AG04450 (cell line): Measurements from ENCODE around the gene CCDC69. TPM values are rescaled to one million over a fixed set of nuclear protein-coding genes. Genes with fewer than 3 reads are reported as not detected.

ENCODE experiments used
- CTCF ChIA-PET: fragments of 300-600, 350-600 bp; formaldehyde crosslinking; extraction: SDS; loops from one replicate; lab custom pipeline; 2022; ENCODE audit warnings: antibody characterized with exemption, inconsistent platforms; lab: Charles Lee
- POLR2A ChIA-PET: fragments of 350-600 bp; formaldehyde crosslinking; extraction: SDS; loops from one replicate; lab custom pipeline; 2021; ENCODE audit warnings: antibody characterized with exemption, inconsistent platforms; lab: Yijun Ruan, JAX
- DNase-seq: peaks from one replicate; pipeline ENCODE4 v3.0.0-alpha.2; 2011; ENCODE audit warnings: low read depth, low spot score
- H3K27ac ChIP-seq: one replicate; pipeline ENCODE4 v1.5.1; 2012; ENCODE audit warnings: low read depth, low read length, control low read depth
- H3K27me3 ChIP-seq: one replicate; pipeline ENCODE4 v1.6.0; 2012; ENCODE audit warnings: low read length; ENCODE audit not compliant: control insufficient read depth, insufficient read depth
- H3K4me3 ChIP-seq: 2 replicates; pipeline ENCODE4 v1.5.1; 2011; ENCODE audit warnings: mild to moderate bottlenecking, low read depth, low read length, control low read depth
- H3K9me3 ChIP-seq: 2 replicates; pipeline ENCODE4 v1.5.1; 2012; ENCODE audit warnings: low read length; ENCODE audit not compliant: control insufficient read depth, insufficient read depth
- CTCF ChIP-seq: IDR thresholded peaks from 2 replicates; pipeline ENCODE4 v1.5.1; 2011; ENCODE audit warnings: low read depth, low read length, control low read depth, inconsistent platforms
- polyA plus RNA-seq: library from polyadenylated mRNA; depleted of rRNA; stranded (reverse); fragments of >200 nt; gene quantifications from 2 replicates; pipeline ENCODE4 v1.2.3, GENCODE V29; 2011

The CCDC69 gene
- polyA plus RNA-seq, 1 experiment = 1.9 TPM

GRCh38 chr5:151168602-151169344, 55.1 kb downstream of the CCDC69 start:
- TF ChIP-seq CTCF = no peak
- Histone ChIP-seq H3K9me3 (no peaks in the 10 kb centered on the region), H3K27ac (no peak overlapping the region), H3K27me3 (peaks cover 2% of the 10 kb centered on the region), H3K4me3 (no peak overlapping the region)
- POLR2A ChIA-PET = no interaction called here
- no peak for DNase-seq
- CTCF ChIA-PET = interaction anchor here (0.6 to 6.1 kb wide), 6 partner anchors 43 to 367 kb away, joined by 3 to 159 read pairs (median 6); no protein-coding TSS in a partner anchor

GRCh38 chr5:151167022-151167421, 56.9 kb downstream of the CCDC69 start:
- ChIA-PET POLR2A (no interaction called here), CTCF (interaction anchor here (1.1 to 6.1 kb wide), 7 partner anchors 9 to 365 kb away, joined by 3 to 159 read pairs (median 84); no protein-coding TSS in a partner anchor)
- DNase-seq = no peak

GRCh38 chr5:151164687-151165392, 59.1 kb downstream of the CCDC69 start:
- DNase-seq = peak; percentile 56
- CTCF ChIA-PET = interaction anchor here (0.6 to 6.1 kb wide), 47 partner anchors 8 to 605 kb away, joined by 3 to 159 read pairs (median 4); partner anchors contain the start of genes GM2A, IRGM and RBM22
- Histone ChIP-seq H3K27ac (no peak overlapping the region), H3K27me3 (peaks cover 2% of the 10 kb centered on the region), H3K9me3 (no peaks in the 10 kb centered on the region), H3K4me3 (no peak overlapping the region)
- POLR2A ChIA-PET = interaction anchor here (1.0 to 1.1 kb wide), 3 partner anchors 10 to 88 kb away, joined by 3 to 5 read pairs (median 3); partner anchors contain the start of gene GM2A
- TF ChIP-seq CTCF = peak; percentile 93

More at GRCh38 chr5:151167022-151167421, 56.9 kb downstream of the CCDC69 start:
- Histone ChIP-seq H3K27me3 (peaks cover 2% of the 10 kb centered on the region), H3K4me3 (no peak overlapping the region), H3K27ac (no peak overlapping the region), H3K9me3 (no peaks in the 10 kb centered on the region)
- TF ChIP-seq CTCF = no peak

- Histone ChIP-seq H3K9me3 (no peaks in the 10 kb centered on the region), H3K4me3 (no peak overlapping the region), H3K27ac (no peak overlapping the region), H3K27me3 (peaks cover 2% of the 10 kb centered on the region)
- no peak for DNase-seq
- no peak for TF ChIP-seq CTCF
- ChIA-PET CTCF (interaction anchor here (0.8 to 6.1 kb wide), 8 partner anchors 38 to 490 kb away, joined by 3 to 159 read pairs (median 56); no protein-coding TSS in a partner anchor), POLR2A (interaction anchor here (0.9 kb wide), 1 partner anchor 89 kb away, joined by 12 read pairs; no protein-coding TSS in a partner anchor)
These were observed 61.1 kb downstream of the CCDC69 start for GRCh38 chr5:151162776-151163175.
